Smooth muscle cell (in vitro differentiated cells): ENCODE data around the gene ANKS1B. TPM values are rescaled to one million over a fixed set of nuclear protein-coding genes. Genes with fewer than 3 reads are reported as not detected.
A peak's percentile ranks its signal among the peaks of the same experiment; 100 is the strongest.

Source experiments
- DNase-seq: peaks from one replicate; lab custom pipeline; 2025; ENCODE audit not compliant: unreplicated experiment; lab: John Stamatoyannopoulos, UW
- H2AFZ ChIP-seq: fragments of 200-600 bp; sonication (generic); 2 replicates; pipeline ENCODE4 v1.6.0; 2016; ENCODE audit warnings: antibody characterized with exemption, low read depth, mild to moderate bottlenecking
- H3F3A ChIP-seq: fragments of 200-600 bp; sonication (generic); 2 replicates; pipeline ENCODE4 v1.6.0; 2017; ENCODE audit warnings: antibody characterized with exemption, low read depth
- H3K27ac ChIP-seq: fragments of 200-600 bp; sonication (generic); 2 replicates; pipeline ENCODE4 v1.5.1; 2016; ENCODE audit warnings: low read depth, mild to moderate bottlenecking
- H3K27me3 ChIP-seq: fragments of 200-600 bp; sonication (generic); 2 replicates; pipeline ENCODE4 v1.6.1; 2016; ENCODE audit warnings: low read depth, mild to moderate bottlenecking
- H3K36me3 ChIP-seq: fragments of 200-600 bp; sonication (generic); 2 replicates; pipeline ENCODE4 v1.5.1; 2016; ENCODE audit warnings: low read depth
- H3K4me1 ChIP-seq: fragments of 200-600 bp; sonication (generic); 2 replicates; pipeline ENCODE4 v1.5.1; 2016; ENCODE audit warnings: low read depth
- H3K4me2 ChIP-seq: fragments of 200-600 bp; sonication (generic); 2 replicates; pipeline ENCODE4 v1.6.0; 2016; ENCODE audit warnings: mild to moderate bottlenecking
- H3K4me3 ChIP-seq: fragments of 200-600 bp; sonication (generic); 2 replicates; pipeline ENCODE4 v1.5.1; 2016; ENCODE audit warnings: mild to moderate bottlenecking
- H3K79me2 ChIP-seq: fragments of 200-600 bp; sonication (generic); 2 replicates; pipeline ENCODE4 v1.6.0; 2016; ENCODE audit warnings: low read depth, mild to moderate bottlenecking
- H3K9ac ChIP-seq: fragments of 200-600 bp; sonication (generic); 2 replicates; pipeline ENCODE4 v1.6.0; 2016; ENCODE audit warnings: low read depth
- H3K9me3 ChIP-seq: fragments of 200-600 bp; sonication (generic); replicated peaks from 2 replicates; pipeline ENCODE4 v1.5.1; 2016; ENCODE audit warnings: low read depth
- H4K20me1 ChIP-seq: fragments of 200-600 bp; sonication (generic); 2 replicates; pipeline ENCODE4 v1.6.0; 2016; ENCODE audit warnings: low read depth
- CTCF ChIP-seq: fragments of 200-600 bp; sonication (generic); IDR thresholded peaks from 2 replicates; pipeline ENCODE4 v1.5.1; 2017; ENCODE audit warnings: borderline replicate concordance, mild to moderate bottlenecking, antibody characterized with exemption; ENCODE audit not compliant: insufficient read depth, poor library complexity, severe bottlenecking
- WGBS: methylation state at CpG from one replicate; pipeline ENCODE4 v1.1.7; 2016; ENCODE audit warnings: low lambda C conversion rate; 5-methylcytosine and 5-hydroxymethylcytosine counted together
- polyA plus RNA-seq: library from polyadenylated mRNA; unstranded; fragments of >200 nt; fragmentation: Nextera tagmentation; extraction: Ambion mirVana; gene quantifications from 2 replicates; pipeline ENCODE4 v1.2.1, GENCODE V29; 2016
- total RNA-seq: library from RNA; depleted of rRNA; stranded (reverse); fragments of >200 nt; gene quantifications from 2 replicates; pipeline ENCODE4 v1.2.3, GENCODE V29; 2014

The ANKS1B gene
- total and polyA plus RNA-seq, 2 experiments from 2014 or later = 0.47 to 7.3 TPM

GRCh38 chr12:98748463-98748862, 1236.3 kb downstream of the ANKS1B start:
- H3K4me2 ChIP-seq = no peak overlapping the region
- 85% methylated on average over 3 of the region's 3 CpGs for WGBS
- no peak overlapping the region for H2AFZ ChIP-seq
- no peak overlapping the region for H3K27ac ChIP-seq
- DNase-seq = no peak
- no peaks in the 10 kb centered on the region for H3K79me2 ChIP-seq
- no peaks in the 10 kb centered on the region for H4K20me1 ChIP-seq
- H3K9me3 ChIP-seq = no peaks in the 10 kb centered on the region
- TF ChIP-seq CTCF = no peak
- H3K36me3 ChIP-seq = no peaks in the 10 kb centered on the region
- no peak overlapping the region for H3K4me3 ChIP-seq
- no peaks in the 10 kb centered on the region for H3F3A ChIP-seq
- peaks cover 11% of the 10 kb centered on the region for H3K27me3 ChIP-seq
- H3K9ac ChIP-seq = no peak overlapping the region
- H3K4me1 ChIP-seq = no peaks in the 10 kb centered on the region

GRCh38 chr12:98745578-98746391, 1239.0 kb downstream of the ANKS1B start:
- WGBS = 61% methylated on average over 53 of the region's 54 CpGs
- H3K79me2 ChIP-seq = no peaks in the 10 kb centered on the region
- no peak overlapping the region for H3K9ac ChIP-seq
- H3K27ac ChIP-seq = no peak overlapping the region
- H4K20me1 ChIP-seq = no peaks in the 10 kb centered on the region
- H3K4me2 ChIP-seq = peak overlapping the region; percentile 82
- H2AFZ ChIP-seq = peak overlapping the region; percentile 70
- H3K9me3 ChIP-seq = no peaks in the 10 kb centered on the region
- peak overlapping the region; percentile 49 for H3K4me3 ChIP-seq
- DNase-seq = no peak
- H3K4me1 ChIP-seq = peaks cover 8% of the 10 kb centered on the region
- H3K36me3 ChIP-seq = no peaks in the 10 kb centered on the region
- H3F3A ChIP-seq = no peaks in the 10 kb centered on the region
- peaks cover 11% of the 10 kb centered on the region for H3K27me3 ChIP-seq
- TF ChIP-seq CTCF = no peak

- no peak for TF ChIP-seq CTCF
- H3K4me2 ChIP-seq = no peak overlapping the region
- no peak for DNase-seq
- H3K9ac ChIP-seq = no peak overlapping the region
- H4K20me1 ChIP-seq = no peaks in the 10 kb centered on the region
- H2AFZ ChIP-seq = no peak overlapping the region
- H3F3A ChIP-seq = no peaks in the 10 kb centered on the region
- H3K36me3 ChIP-seq = no peaks in the 10 kb centered on the region
- peaks cover 11% of the 10 kb centered on the region for H3K27me3 ChIP-seq
- H3K79me2 ChIP-seq = no peaks in the 10 kb centered on the region
- H3K27ac ChIP-seq = no peak overlapping the region
- 92% methylated on average over 3 of the region's 3 CpGs for WGBS
- no peak overlapping the region for H3K4me3 ChIP-seq
- no peaks in the 10 kb centered on the region for H3K9me3 ChIP-seq
- peaks cover 8% of the 10 kb centered on the region for H3K4me1 ChIP-seq
Observed at GRCh38 chr12:98744680-98745079, 1240.1 kb downstream of the ANKS1B start.
